Activated naive CD8-positive, alpha-beta T cell (primary cell): ENCODE data around the gene NPTX2.
"Not testable (repeated sequence)": the region's sequence is repeated elsewhere in the genome, so short reads cannot be mapped to it uniquely, and the experiment has no call there.

Experiments
- H3K27ac Mint-ChIP-seq: one replicate; pipeline ENCODE4 v1.8.0; 2021; ENCODE audit warnings: mixed read lengths
- H3K27me3 Mint-ChIP-seq: one replicate; pipeline ENCODE4 v1.8.0; 2021; ENCODE audit warnings: mixed read lengths
- H3K36me3 Mint-ChIP-seq: one replicate; pipeline ENCODE4 v1.8.0; 2021; ENCODE audit warnings: mixed read lengths
- H3K4me1 Mint-ChIP-seq: one replicate; pipeline ENCODE4 v1.8.0; 2021; ENCODE audit warnings: low read depth, mixed read lengths
- H3K4me3 Mint-ChIP-seq: one replicate; pipeline ENCODE4 v1.8.0; 2021; ENCODE audit warnings: mild to moderate bottlenecking, mixed read lengths
- H3K9me3 Mint-ChIP-seq: one replicate; pipeline ENCODE4 v1.8.0; 2021; ENCODE audit warnings: low read depth, mixed read lengths

The NPTX2 gene

GRCh38 chr7:98617051-98617959, at the start of gene NPTX2:
TSS of gene NPTX2 (plus strand) at chr7:98617285. CDS start at chr7:98617462, 177 bp downstream.
- H3K27ac Mint-ChIP-seq = no peak within 1 kb of the TSS
- H3K4me1 Mint-ChIP-seq = peaks cover 11% of the 10 kb centered on the region
- no peaks in the 10 kb centered on the region for H3K9me3 Mint-ChIP-seq
- no peaks in the 10 kb centered on the region for H3K36me3 Mint-ChIP-seq
- H3K4me3 Mint-ChIP-seq = no peak within 1 kb of the TSS
- peaks cover 29% of the 10 kb centered on the region for H3K27me3 Mint-ChIP-seq

- Mint-ChIP-seq H3K9me3 (peaks cover 4% of the 10 kb centered on the region), H3K4me3 (no peak overlapping the region), H3K4me1 (no peaks in the 10 kb centered on the region), H3K36me3 (no peaks in the 10 kb centered on the region), H3K27ac (no peak overlapping the region), H3K27me3 (peaks cover 5% of the 10 kb centered on the region)
These were observed 49.1 kb upstream of the NPTX2 start for GRCh38 chr7:98567991-98568390.

- Mint-ChIP-seq H3K4me1 (no peaks in the 10 kb centered on the region), H3K9me3 (peaks cover 4% of the 10 kb centered on the region), H3K27me3 (peaks cover 4% of the 10 kb centered on the region), H3K4me3 (no peak overlapping the region), H3K36me3 (no peaks in the 10 kb centered on the region), H3K27ac (no peak overlapping the region)
These were observed 48.2 kb upstream of the NPTX2 start for GRCh38 chr7:98568891-98569290.

DNA sequence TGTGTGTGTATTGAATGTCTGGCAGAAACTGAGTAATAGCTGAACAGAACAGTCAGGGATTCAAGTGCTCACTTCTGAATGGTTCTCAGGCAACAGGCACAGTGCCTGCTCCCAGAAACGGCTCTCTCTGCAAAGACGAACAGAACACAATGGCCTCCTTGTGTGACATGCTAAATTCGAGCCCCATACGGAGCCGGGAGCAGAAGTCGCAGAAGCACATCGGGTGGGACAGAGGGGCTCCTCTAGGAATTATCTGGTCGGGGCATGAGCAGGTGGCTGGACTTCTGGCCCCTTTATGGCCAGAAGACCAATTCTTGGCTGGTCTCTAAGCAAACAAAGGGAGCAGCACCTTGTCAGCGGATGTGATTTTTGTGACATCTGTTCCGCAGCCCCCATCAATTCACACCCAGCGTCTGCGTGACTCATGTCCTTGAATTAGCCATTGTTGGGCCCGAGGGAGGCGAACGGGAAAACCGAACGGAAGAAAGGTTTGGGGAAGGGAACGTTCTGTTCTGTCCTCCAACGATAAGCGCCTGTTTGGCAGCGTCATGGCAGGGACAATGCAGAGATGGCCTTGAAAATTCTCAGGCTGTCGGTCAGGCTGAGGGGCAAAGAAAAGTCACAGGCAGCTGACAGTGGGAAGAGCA, 47.3 kb upstream of the NPTX2 start:
- no peaks in the 10 kb centered on the region for H3K36me3 Mint-ChIP-seq
- H3K27me3 Mint-ChIP-seq = peaks cover 2% of the 10 kb centered on the region
- H3K4me3 Mint-ChIP-seq = no peak overlapping the region
- H3K27ac Mint-ChIP-seq = no peak overlapping the region
- no peaks in the 10 kb centered on the region for H3K4me1 Mint-ChIP-seq
- peaks cover 5% of the 10 kb centered on the region for H3K9me3 Mint-ChIP-seq

- H3K9me3 Mint-ChIP-seq = peaks cover 9% of the 10 kb centered on the region
- no peak overlapping the region for H3K4me3 Mint-ChIP-seq
- peaks cover 2% of the 10 kb centered on the region for H3K27me3 Mint-ChIP-seq
- H3K4me1 Mint-ChIP-seq = no peaks in the 10 kb centered on the region
- H3K36me3 Mint-ChIP-seq = no peaks in the 10 kb centered on the region
- no peak overlapping the region for H3K27ac Mint-ChIP-seq
These were observed 46.1 kb upstream of the NPTX2 start for GRCh38 chr7:98571006-98571405.

DNA sequence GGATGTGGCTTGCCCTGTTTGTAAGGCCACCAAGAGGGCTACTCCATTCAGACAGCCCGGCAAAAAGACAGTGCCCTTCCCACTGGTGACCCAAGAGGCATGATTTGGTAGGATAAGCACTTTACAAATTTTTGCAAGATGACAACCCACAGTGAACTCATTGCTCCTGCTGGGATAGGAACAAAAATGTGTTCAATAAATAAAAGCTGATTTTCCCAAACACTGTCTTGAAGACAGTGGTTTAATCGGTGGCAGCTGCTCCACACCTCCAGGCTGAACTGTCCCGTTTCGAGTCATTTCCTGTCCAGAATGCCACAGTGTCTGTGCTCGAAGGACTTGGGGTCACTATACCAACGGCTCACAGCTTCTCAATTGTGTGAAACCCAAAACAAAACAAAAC, 45.1 kb upstream of the NPTX2 start:
- H3K4me3 Mint-ChIP-seq = no peak overlapping the region
- peaks cover 16% of the 10 kb centered on the region for H3K9me3 Mint-ChIP-seq
- H3K27me3 Mint-ChIP-seq = no peaks in the 10 kb centered on the region
- H3K27ac Mint-ChIP-seq = no peak overlapping the region
- H3K36me3 Mint-ChIP-seq = no peaks in the 10 kb centered on the region
- no peaks in the 10 kb centered on the region for H3K4me1 Mint-ChIP-seq

DNA sequence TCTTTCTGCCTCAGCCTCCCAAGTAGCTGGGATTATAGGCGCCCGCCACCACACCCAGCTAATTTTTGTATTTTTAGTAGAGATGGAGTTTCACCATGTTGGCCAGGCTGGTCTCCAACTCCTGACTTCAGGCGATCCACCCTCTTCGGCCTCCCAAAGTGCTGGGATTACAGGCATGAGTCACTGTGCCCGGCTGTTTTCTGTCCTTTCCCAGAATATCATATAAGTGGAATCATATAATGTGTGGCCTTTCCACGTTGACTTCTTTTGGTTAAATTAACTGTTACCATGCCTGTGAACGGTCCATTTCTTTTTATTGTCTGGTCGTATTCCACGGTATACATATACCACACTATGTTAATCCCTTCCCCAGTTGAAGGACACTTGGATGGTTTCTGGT, 44.4 kb upstream of the NPTX2 start:
- H3K4me3 Mint-ChIP-seq, H3K27ac Mint-ChIP-seq, H3K36me3 Mint-ChIP-seq, H3K27me3 Mint-ChIP-seq, H3K4me1 Mint-ChIP-seq: not testable (repeated sequence)
- peaks cover 16% of the 10 kb centered on the region for H3K9me3 Mint-ChIP-seq

DNA sequence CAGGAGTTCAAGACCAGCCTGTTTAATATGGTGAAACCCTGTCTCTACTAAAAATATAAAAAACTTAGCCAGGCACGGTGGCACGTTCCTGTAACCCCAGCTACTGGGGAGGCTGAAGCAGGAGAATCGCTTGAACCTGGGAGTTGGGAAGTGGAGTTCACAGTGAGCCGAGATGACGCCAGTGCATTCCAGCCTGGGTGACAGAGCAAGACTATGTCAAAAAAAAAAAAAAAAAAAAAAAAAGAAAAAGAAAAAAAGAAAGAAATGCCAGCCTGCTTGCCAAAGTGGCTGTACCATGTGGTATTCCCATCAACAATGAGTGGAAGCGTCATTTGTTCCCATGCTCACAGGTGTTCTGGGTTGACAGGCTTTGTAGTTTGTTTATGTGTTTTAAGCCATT, 43.3 kb upstream of the NPTX2 start:
- Mint-ChIP-seq H3K36me3 (no peaks in the 10 kb centered on the region), H3K27me3 (peaks cover 2% of the 10 kb centered on the region), H3K4me3 (no peak overlapping the region), H3K4me1 (no peaks in the 10 kb centered on the region), H3K9me3 (peaks cover 16% of the 10 kb centered on the region), H3K27ac (no peak overlapping the region)

GRCh38 chr7:98575878-98576277, 41.2 kb upstream of the NPTX2 start:
- Mint-ChIP-seq H3K9me3 (peaks cover 16% of the 10 kb centered on the region), H3K27me3 (peaks cover 6% of the 10 kb centered on the region), H3K4me3 (no peak overlapping the region), H3K4me1 (no peaks in the 10 kb centered on the region), H3K36me3 (no peaks in the 10 kb centered on the region), H3K27ac (no peak overlapping the region)

- H3K9me3 Mint-ChIP-seq = peaks cover 13% of the 10 kb centered on the region
- H3K4me1 Mint-ChIP-seq = no peaks in the 10 kb centered on the region
- H3K27ac Mint-ChIP-seq = no peak overlapping the region
- peaks cover 14% of the 10 kb centered on the region for H3K27me3 Mint-ChIP-seq
- no peaks in the 10 kb centered on the region for H3K36me3 Mint-ChIP-seq
- no peak overlapping the region for H3K4me3 Mint-ChIP-seq
These were observed 32.3 kb upstream of the NPTX2 start for GRCh38 chr7:98584830-98585229.

DNA sequence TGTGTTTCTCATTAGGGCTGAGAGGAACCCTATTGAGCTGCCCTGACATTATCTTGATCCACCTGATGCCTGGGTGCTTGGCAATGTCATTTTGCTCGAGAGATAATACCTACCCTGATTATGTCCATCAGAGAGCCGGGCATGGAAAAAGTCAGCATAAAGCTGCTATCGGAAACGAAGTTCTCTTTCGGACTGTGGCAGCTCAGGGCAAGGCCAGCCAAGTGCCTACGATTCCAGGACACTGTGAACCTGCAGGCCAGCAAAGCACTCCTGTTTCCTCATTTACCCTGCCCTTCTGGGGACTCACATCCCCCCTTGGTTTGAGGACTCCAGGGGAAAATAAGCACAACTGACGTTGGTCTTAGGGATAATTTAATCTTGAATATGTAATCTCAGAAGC, 25.2 kb upstream of the NPTX2 start:
- no peaks in the 10 kb centered on the region for H3K4me1 Mint-ChIP-seq
- no peak overlapping the region for H3K27ac Mint-ChIP-seq
- no peaks in the 10 kb centered on the region for H3K36me3 Mint-ChIP-seq
- H3K27me3 Mint-ChIP-seq = peaks cover 2% of the 10 kb centered on the region
- H3K9me3 Mint-ChIP-seq = no peaks in the 10 kb centered on the region
- no peak overlapping the region for H3K4me3 Mint-ChIP-seq

GRCh38 chr7:98594348-98594747, 22.7 kb upstream of the NPTX2 start:
- H3K4me3 Mint-ChIP-seq = no peak overlapping the region
- H3K27ac Mint-ChIP-seq = no peak overlapping the region
- H3K4me1 Mint-ChIP-seq = no peaks in the 10 kb centered on the region
- H3K36me3 Mint-ChIP-seq = no peaks in the 10 kb centered on the region
- H3K27me3 Mint-ChIP-seq = no peaks in the 10 kb centered on the region
- no peaks in the 10 kb centered on the region for H3K9me3 Mint-ChIP-seq

GRCh38 chr7:98594787-98595186, 22.3 kb upstream of the NPTX2 start:
- H3K27ac Mint-ChIP-seq = no peak overlapping the region
- H3K9me3 Mint-ChIP-seq = no peaks in the 10 kb centered on the region
- H3K36me3 Mint-ChIP-seq = no peaks in the 10 kb centered on the region
- no peak overlapping the region for H3K4me3 Mint-ChIP-seq
- H3K27me3 Mint-ChIP-seq = no peaks in the 10 kb centered on the region
- no peaks in the 10 kb centered on the region for H3K4me1 Mint-ChIP-seq

DNA sequence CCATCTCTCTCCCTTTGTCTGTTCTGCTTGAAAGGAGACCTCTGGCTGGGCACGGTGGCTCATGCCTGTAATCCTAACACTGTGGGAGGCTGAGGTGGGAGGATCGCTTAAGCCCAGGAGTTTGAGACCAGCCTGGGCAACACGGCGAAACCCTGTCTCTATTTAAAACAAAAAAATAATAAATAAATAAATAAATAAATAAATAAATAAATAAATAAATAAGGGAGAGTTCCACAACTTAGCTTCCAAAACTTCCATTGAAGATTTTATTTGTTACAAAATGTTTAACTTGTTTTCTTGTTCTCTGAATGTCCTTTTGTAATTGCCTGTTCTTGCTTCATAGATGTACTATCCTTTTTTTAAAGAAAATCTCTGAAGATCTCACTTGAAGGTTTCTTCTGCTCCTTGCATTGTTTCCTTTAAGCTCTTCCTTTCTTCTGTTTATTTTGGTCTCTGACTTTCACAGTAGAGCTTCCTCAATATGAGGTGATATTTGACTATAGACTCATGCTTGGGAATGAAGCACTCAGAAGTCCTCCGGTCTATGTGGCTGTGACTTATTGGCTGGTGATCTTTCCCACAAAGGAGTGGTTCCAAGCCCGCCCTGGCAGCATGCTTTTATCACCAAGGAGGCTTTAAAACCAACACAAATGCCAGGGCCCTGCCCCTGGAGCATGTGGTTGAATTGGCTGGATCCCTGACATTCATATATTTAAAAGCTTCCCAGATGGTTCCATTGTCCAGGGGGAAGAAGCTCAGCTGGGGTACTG, 18.1 kb upstream of the NPTX2 start:
- Mint-ChIP-seq H3K4me1 (no peaks in the 10 kb centered on the region), H3K27me3 (no peaks in the 10 kb centered on the region), H3K9me3 (no peaks in the 10 kb centered on the region), H3K27ac (no peak overlapping the region), H3K4me3 (no peak overlapping the region), H3K36me3 (no peaks in the 10 kb centered on the region)

DNA sequence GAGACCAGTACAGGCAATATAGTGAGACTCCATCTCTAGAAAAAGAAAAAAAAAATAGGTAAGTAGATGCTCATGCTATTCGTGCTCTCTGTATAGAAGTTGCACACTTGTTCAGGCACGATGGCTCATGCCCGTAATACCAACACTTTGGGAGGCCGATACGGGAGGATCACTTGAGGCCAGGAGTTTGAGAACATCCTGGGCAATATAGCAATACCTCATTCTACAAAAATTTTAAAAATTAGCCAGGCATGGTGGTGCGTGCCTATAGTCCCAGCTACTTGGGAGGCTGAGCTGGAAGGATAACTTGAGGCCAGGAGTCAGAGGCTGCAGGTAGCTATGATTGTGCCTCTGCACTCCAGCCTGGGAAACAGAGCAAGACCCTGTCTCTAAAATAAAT, 17.2 kb upstream of the NPTX2 start:
- H3K4me3 Mint-ChIP-seq = no peak overlapping the region
- no peaks in the 10 kb centered on the region for H3K27me3 Mint-ChIP-seq
- no peak overlapping the region for H3K27ac Mint-ChIP-seq
- H3K9me3 Mint-ChIP-seq = no peaks in the 10 kb centered on the region
- H3K36me3 Mint-ChIP-seq = no peaks in the 10 kb centered on the region
- no peaks in the 10 kb centered on the region for H3K4me1 Mint-ChIP-seq
